Bronchial epithelial cell (primary cell): ENCODE results near the gene EOGT. TPM values are rescaled to one million over a fixed set of nuclear protein-coding genes. Genes with fewer than 3 reads are reported as not detected.

Experiments used
- DNase-seq: peaks from one replicate; pipeline ENCODE4 v3.0.0-alpha.2; 2010; ENCODE audit warnings: low read depth
- FAIRE-seq: peaks from 2 replicates; lab custom pipeline; 2011; peaks lifted over from hg19 to GRCh38; lab: Jason Lieb, UNC
- H3K27me3 ChIP-seq: 2 replicates; pipeline ENCODE4 v1.5.1; 2011; ENCODE audit warnings: low read length; ENCODE audit not compliant: control insufficient read depth, insufficient read depth
- H3K36me3 ChIP-seq: 2 replicates; pipeline ENCODE4 v1.5.1; 2011; ENCODE audit warnings: low read length; ENCODE audit not compliant: control insufficient read depth, insufficient read depth
- H3K4me3 ChIP-seq: 2 replicates; pipeline ENCODE4 v1.5.1; 2011; ENCODE audit warnings: mild to moderate bottlenecking, low read depth, low read length, control low read depth
- CTCF ChIP-seq: IDR thresholded peaks from 2 replicates; pipeline ENCODE4 v1.5.1; 2011; ENCODE audit warnings: mild to moderate bottlenecking, moderate library complexity, low read length, control low read depth, inconsistent platforms; ENCODE audit not compliant: insufficient read depth, severe bottlenecking
- total RNA-seq: library from RNA; depleted of rRNA; stranded (reverse); fragments of >200 nt; gene quantifications from 2 replicates; pipeline ENCODE4 v1.2.1, GENCODE V29; 2014

The EOGT gene
- total RNA-seq, 1 donor from 2014 or later: 33.2 TPM

- TF ChIP-seq CTCF: no peak
- no peak overlapping the region for H3K4me3 ChIP-seq
- H3K27me3 ChIP-seq: no peaks in the 10 kb centered on the region
- no peak for DNase-seq
- no peak for FAIRE-seq
- peaks cover 7% of the 10 kb centered on the region for H3K36me3 ChIP-seq
These were observed 18.7 kb upstream of the EOGT start for GRCh38 chr3:69032142-69032541.

GRCh38 chr3:69031635-69032034 lies 18.2 kb upstream of the EOGT start:
- DNase-seq: no peak
- H3K36me3 ChIP-seq: peaks cover 7% of the 10 kb centered on the region
- TF ChIP-seq CTCF: no peak
- no peaks in the 10 kb centered on the region for H3K27me3 ChIP-seq
- no peak overlapping the region for H3K4me3 ChIP-seq
- FAIRE-seq: no peak

DNA sequence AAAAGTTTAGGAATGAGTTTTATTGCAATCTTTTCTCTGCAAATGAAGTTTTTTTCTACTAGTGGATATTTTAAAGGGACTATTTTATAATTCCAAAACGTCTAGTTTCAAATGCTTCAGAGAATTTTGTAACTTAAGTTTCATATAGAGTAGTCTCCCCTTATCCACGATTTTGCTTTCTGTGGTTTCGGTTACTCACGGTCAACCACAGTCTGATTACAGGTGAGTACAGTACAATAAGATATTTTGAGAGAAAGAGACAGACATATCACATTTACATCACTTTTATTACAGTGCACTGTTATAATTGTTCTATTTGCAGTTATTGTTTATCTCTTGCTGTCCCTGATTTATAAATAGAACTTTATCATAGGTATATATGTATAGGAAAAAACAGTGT lies 7.4 kb upstream of the EOGT start:
- TF ChIP-seq CTCF: no peak
- DNase-seq: no peak
- Histone ChIP-seq H3K4me3 (no peak overlapping the region), H3K27me3 (no peaks in the 10 kb centered on the region), H3K36me3 (peaks cover 7% of the 10 kb centered on the region)
- no peak for FAIRE-seq

DNA sequence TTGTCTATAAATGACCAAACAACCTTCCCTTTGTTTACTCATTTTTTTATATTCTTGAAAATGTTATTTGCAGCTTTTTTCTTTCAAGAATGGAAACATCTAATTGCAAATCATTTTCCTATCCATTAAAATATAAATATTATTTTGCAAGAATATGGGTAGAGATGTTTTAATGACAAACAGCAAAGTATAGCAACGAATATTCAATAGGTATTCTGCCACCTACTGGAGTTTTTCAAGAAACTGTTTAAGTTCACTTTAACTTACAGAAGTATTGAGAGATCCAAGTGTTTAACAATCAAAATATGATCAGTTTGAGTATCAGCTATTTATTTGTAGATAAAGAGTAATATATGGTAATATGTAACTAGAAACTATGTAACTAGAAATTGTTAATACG lies 6.9 kb upstream of the EOGT start:
- FAIRE-seq (no peak), DNase-seq (peak; percentile 18)
- TF ChIP-seq CTCF: peak; percentile 13
- no peaks in the 10 kb centered on the region for H3K27me3 ChIP-seq
- H3K4me3 ChIP-seq: no peak overlapping the region
- peaks cover 5% of the 10 kb centered on the region for H3K36me3 ChIP-seq

DNA sequence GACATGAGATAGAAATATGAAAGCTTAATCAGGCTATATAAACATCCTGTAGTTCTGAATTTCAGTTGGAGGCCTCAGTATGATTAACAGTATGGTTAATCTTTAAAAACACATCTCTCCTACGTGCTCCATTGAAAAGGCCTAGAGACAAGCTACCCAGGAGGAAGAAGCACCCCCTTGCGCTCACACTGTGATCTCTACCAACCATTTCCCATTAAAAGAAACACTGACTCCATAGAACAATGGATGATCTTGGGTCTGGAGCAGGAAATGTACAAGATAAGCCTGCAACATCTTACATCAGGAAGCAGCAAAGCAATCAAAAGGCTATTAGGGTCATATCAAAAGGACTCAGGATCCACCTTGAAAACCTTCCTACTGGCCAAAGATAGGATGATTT lies 3.4 kb upstream of the EOGT start:
- no peak for DNase-seq
- Histone ChIP-seq H3K36me3 (no peaks in the 10 kb centered on the region), H3K4me3 (no peak overlapping the region), H3K27me3 (no peaks in the 10 kb centered on the region)
- no peak for FAIRE-seq
- TF ChIP-seq CTCF: no peak

DNA sequence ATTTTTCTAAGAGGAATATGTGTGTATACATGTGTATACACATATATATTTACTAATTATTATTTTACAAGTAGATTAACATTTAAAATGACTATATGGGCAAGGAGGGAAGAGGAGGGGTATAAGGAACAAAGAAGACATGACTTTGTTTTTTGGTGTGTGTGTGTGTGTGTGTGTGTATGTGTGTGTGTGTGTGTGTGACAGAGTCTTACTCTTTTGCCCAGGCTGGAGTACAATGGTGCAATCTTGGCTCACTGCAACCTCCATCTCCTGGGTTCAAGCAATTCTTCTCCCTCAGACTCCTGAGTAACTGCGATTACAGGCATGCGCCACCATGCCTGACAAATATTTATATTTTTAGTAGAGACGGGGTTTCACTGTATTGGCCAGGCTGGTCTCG lies 2.6 kb upstream of the EOGT start:
- DNase-seq (no peak), FAIRE-seq (no peak)
- TF ChIP-seq CTCF: no peak
- no peaks in the 10 kb centered on the region for H3K36me3 ChIP-seq
- no peaks in the 10 kb centered on the region for H3K27me3 ChIP-seq
- H3K4me3 ChIP-seq: no peak overlapping the region
